Esophagus squamous epithelium (tissue), 5 donors: ENCODE results near the gene CACTIN. TPM values are rescaled to one million over a fixed set of nuclear protein-coding genes. Genes with fewer than 3 reads are reported as not detected.
A peak's percentile ranks its signal among the peaks of the same experiment; 100 is the strongest.

Experiments used
- DNase-seq: peaks from one replicate; lab custom pipeline; 2025; lab: John Stamatoyannopoulos, UW
- H3K27ac ChIP-seq, 4 donors: fragments of 200-600 bp; sonication (generic); one replicate each; pipeline ENCODE4 v1.5.1; 2016 to 2019; ENCODE audit warnings: mild to moderate bottlenecking in 1 of 4
- H3K27me3 ChIP-seq, 4 donors: fragments of 200-600 bp; sonication (generic); 1 replicate in 3 of 4; 2 replicates in 1 of 4; pipeline versions ENCODE4 v1.5.1 to v1.6.0; 2017 to 2021; ENCODE audit warnings: antibody characterized with exemption in 1 of 4
- H3K36me3 ChIP-seq, 3 donors: fragments of 200-600 bp; sonication (generic); one replicate each; pipeline ENCODE4 v1.5.1; 2016 to 2019
- H3K4me1 ChIP-seq, 3 donors: fragments of 200-600 bp; sonication (generic); one replicate each; pipeline ENCODE4 v1.5.1; 2017 to 2019
- H3K4me3 ChIP-seq, 4 donors: fragments of 200-600 bp; sonication (generic); 1 replicate in 3 of 4; 2 replicates in 1 of 4; pipeline ENCODE4 v1.5.1; 2016 to 2019; ENCODE audit warnings: mild to moderate bottlenecking in 2 of 4, moderate library complexity in 1 of 4
- H3K9me3 ChIP-seq, 3 donors: fragments of 200-600 bp; sonication (generic); one replicate each; pipeline ENCODE4 v1.5.1; 2016 to 2019
- CTCF ChIP-seq, 6 experiments: fragments of 450-650 bp in 4 of 6; fragments of 200-600 bp in 2 of 6; sonication (generic) in 2 of 6; IDR thresholded peaks; one replicate each; pipeline ENCODE4 v1.5.1; 2016 to 2019; ENCODE audit warnings: antibody characterized with exemption in 6 of 6, mild to moderate bottlenecking in 4 of 6, moderate library complexity in 4 of 6
- POLR2A ChIP-seq, 4 donors: fragments of 450-650 bp; IDR thresholded peaks; one replicate each; pipeline ENCODE4 v1.6.1; 2017; ENCODE audit warnings: antibody characterized with exemption in 4 of 4, mild to moderate bottlenecking in 4 of 4, moderate library complexity in 3 of 4
- WGBS, 2 donors: methylation state at CpG; one replicate each; pipeline ENCODE4 v1.1.5; 2018; 5-methylcytosine and 5-hydroxymethylcytosine counted together
- intact Hi-C: fragments of 100-400 bp; cut with DNase I; formaldehyde crosslinking; loops from one replicate; pipeline ENCODE4 v1.15.0; 2022
- total RNA-seq, 4 donors: library from RNA; depleted of rRNA; stranded (reverse); fragments of >200 nt; gene quantifications; one replicate each; pipeline ENCODE4 v1.1.0, GENCODE V29; 2016
- donor health status: DM: yes; HTN: yes; CAD: no.

The CACTIN gene
- total RNA-seq, 4 donors from 2014 or later, result 15.9 to 26.7 (median 21.3) TPM

DNA sequence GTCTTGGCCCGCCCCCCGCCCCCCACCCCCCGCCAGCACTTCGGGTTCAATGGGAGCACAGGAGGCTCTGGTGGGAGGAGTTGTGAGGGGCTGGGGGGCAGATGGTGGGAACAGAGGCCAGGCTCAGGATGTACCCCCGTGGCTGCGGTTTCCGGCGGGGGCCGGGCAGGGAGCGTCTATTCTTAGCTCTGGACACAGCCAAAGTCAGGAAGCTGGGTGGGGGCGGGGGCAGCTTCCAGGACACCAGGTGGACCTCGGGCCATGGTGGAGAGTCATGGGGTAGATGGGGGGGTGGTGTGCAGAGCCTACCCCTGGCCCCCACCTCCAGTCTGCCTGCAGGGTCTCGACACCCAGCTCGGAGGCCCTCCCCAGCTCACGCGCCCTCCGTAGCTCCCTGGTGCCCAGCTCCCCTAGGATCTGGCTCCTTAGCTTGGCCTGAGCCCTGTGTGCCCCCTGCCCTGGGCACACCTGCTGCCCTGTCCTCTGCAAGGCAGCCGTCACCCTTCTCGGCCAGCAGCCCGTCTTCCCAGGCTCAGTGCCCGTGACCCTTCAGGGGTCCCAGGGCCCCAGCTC, 17.8 kb downstream of the CACTIN start:
- no peaks in the 10 kb centered on the region for H3K9me3 ChIP-seq
- intact Hi-C loops, result no loop called here
- no peak overlapping the region for H3K4me3 ChIP-seq
- DNase-seq, result no peak
- WGBS, 2 donors, result 0 to 36% methylated on average over 2 to 5 of the region's 21 CpGs
- H3K36me3 ChIP-seq, result peaks cover 8 to 40% (median 16%) of the 10 kb centered on the region in 3 donors
- H3K27me3 ChIP-seq, result peaks cover 0 to 28% (median 0%) of the 10 kb centered on the region in 4 donors
- H3K4me1 ChIP-seq, result peaks cover 0 to 80% (median 37%) of the 10 kb centered on the region in 3 donors
- peak overlapping the region; percentile 25 to 89 (median 80) for H3K27ac ChIP-seq
- no peak for TF ChIP-seq CTCF (IDR thresholded peaks at IDR 0.05)
- no peak for TF ChIP-seq POLR2A (IDR thresholded peaks at IDR 0.05)

GRCh38 chr19:3608079-3608641, 18.4 kb downstream of the CACTIN start:
- H3K4me1 ChIP-seq, result peaks cover 0 to 80% (median 36%) of the 10 kb centered on the region in 3 donors
- H3K4me3 ChIP-seq, result no peak overlapping the region
- peak overlapping the region; percentile 25 to 89 (median 80) for H3K27ac ChIP-seq
- intact Hi-C loops, result no loop called here
- TF ChIP-seq POLR2A (IDR thresholded peaks at IDR 0.05) (no peak), CTCF (IDR thresholded peaks at IDR 0.05) (no peak)
- H3K27me3 ChIP-seq, result peaks cover 0 to 34% (median 0%) of the 10 kb centered on the region in 4 donors
- 61 to 68% methylated on average over 3 of the region's 3 CpGs for WGBS, 2 donors
- H3K9me3 ChIP-seq, result no peaks in the 10 kb centered on the region
- H3K36me3 ChIP-seq, result peaks cover 8 to 33% (median 16%) of the 10 kb centered on the region in 3 donors
- DNase-seq, result no peak

- Histone ChIP-seq H3K27ac (peak overlapping the region; percentile 67 to 89 (median 80)), H3K9me3 (no peaks in the 10 kb centered on the region), H3K27me3 (peaks cover 0 to 35% (median 0%) of the 10 kb centered on the region in 4 donors), H3K4me3 (peak overlapping the region; percentile 23 to 73 (median 52)), H3K36me3 (peaks cover 8 to 26% (median 13%) of the 10 kb centered on the region in 3 donors), H3K4me1 (peaks cover 0 to 77% (median 36%) of the 10 kb centered on the region in 3 donors)
- 24 to 43% methylated on average over 14 to 17 of the region's 22 CpGs for WGBS, 2 donors
- TF ChIP-seq POLR2A (IDR thresholded peaks at IDR 0.05) (no peak), CTCF (IDR thresholded peaks at IDR 0.05) (no peak)
- intact Hi-C loops, result no loop called here
- no peak for DNase-seq
Observed at GRCh38 chr19:3607303-3608078, 19.1 kb downstream of the CACTIN start.

DNA sequence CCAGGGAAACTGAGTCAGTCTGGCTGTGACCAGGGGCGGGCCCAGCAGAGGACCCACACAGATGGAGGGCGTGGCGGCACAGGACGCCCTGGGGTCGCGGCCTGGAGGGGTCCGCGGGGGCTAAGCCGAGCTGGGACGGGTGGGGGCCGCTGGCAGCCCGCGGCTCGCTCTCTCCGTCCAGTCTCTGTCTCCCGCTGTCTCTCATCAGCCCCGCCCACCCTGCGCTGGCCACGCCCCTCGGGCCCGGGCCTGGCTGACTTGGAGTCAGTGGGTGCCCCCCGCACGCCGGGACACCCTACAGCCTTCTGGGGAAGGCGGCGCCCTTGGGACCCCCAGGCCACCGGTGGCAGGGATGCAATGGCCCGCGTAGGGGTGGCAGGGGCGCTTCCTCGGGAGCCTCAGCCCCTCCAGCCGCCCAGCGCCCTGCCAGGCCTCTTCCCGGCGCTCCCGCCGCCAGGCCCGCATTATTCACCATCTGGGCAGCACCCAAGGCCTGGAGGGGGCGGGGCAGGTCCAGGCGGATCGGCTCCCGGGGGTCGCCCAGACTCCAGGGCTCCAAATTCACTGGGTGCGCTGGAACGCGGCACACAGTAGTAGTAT, 19.8 kb downstream of the CACTIN start, which contains the start of gene TBXA2R:
TSS of gene TBXA2R (minus strand) at position 186 of the 600 bp plus-strand sequence. CDS start 6,241 bp downstream, outside the sequence.
- Histone ChIP-seq H3K4me3 (peak within 1 kb of the TSS; percentile 23 to 73 (median 52)), H3K36me3 (peaks cover 8 to 19% (median 8%) of the 10 kb centered on the region in 3 donors), H3K9me3 (no peaks in the 10 kb centered on the region), H3K4me1 (peaks cover 0 to 75% (median 36%) of the 10 kb centered on the region in 3 donors), H3K27me3 (peaks cover 0 to 35% (median 0%) of the 10 kb centered on the region in 4 donors), H3K27ac (peak within 1 kb of the TSS; percentile 67 to 89 (median 80))
- WGBS, 2 donors, result 0 to 3% methylated on average over 2 to 7 of the region's 46 CpGs
- intact Hi-C loops, result no loop called here
- DNase-seq, result no peak
- TF ChIP-seq CTCF (IDR thresholded peaks at IDR 0.05), result no peak
- peak in 1 of 4 donors; percentile 29 for TF ChIP-seq POLR2A (IDR thresholded peaks at IDR 0.05)
